Mesothelial cell of epicardium (in vitro differentiated cells): ENCODE data around the gene UTS2B. TPM values are rescaled to one million over a fixed set of nuclear protein-coding genes. Genes with fewer than 3 reads are reported as not detected.

ENCODE experiments used
- DNase-seq, 2 experiments: peaks; one replicate each; pipeline ENCODE4 v3.0.0; 2021; ENCODE audit warnings: low spot score in 2 of 2; ENCODE audit not compliant: unreplicated experiment in 2 of 2
- H3K27ac Mint-ChIP-seq: 2 replicates; pipeline ENCODE4 v1.8.0; 2021; ENCODE audit warnings: mixed read lengths
- H3K27me3 Mint-ChIP-seq: 2 replicates; pipeline ENCODE4 v1.8.0; 2021; ENCODE audit warnings: low read depth, mixed read lengths
- H3K36me3 Mint-ChIP-seq: 2 replicates; pipeline ENCODE4 v1.8.0; 2021; ENCODE audit warnings: mixed read lengths
- H3K4me1 Mint-ChIP-seq: 2 replicates; pipeline ENCODE4 v1.8.0; 2021; ENCODE audit warnings: mixed read lengths
- H3K4me3 Mint-ChIP-seq: 2 replicates; pipeline ENCODE4 v1.8.0; 2021; ENCODE audit warnings: mild to moderate bottlenecking, moderate library complexity, mixed read lengths
- H3K9me3 Mint-ChIP-seq: 2 replicates; pipeline ENCODE4 v1.8.0; 2021; ENCODE audit warnings: mixed read lengths
- CTCF ChIP-seq: fragments of 200-600 bp; sonication (generic); IDR thresholded peaks from one replicate; pipeline ENCODE4 v1.5.0; 2021; ENCODE audit warnings: antibody characterized with exemption; ENCODE audit not compliant: unreplicated experiment
- total RNA-seq: library from RNA; stranded (reverse); gene quantifications from 3 replicates; pipeline ENCODE4 v1.2.1, GENCODE V29; 2021

Gene UTS2B
- total RNA-seq, 1 donor from 2014 or later = 0.60 TPM

- H3K4me3 Mint-ChIP-seq = no peak overlapping the region
- DNase-seq = no peak
- no peak overlapping the region for H3K27ac Mint-ChIP-seq
- no peak for TF ChIP-seq CTCF
- peaks cover 41% of the 10 kb centered on the region for H3K4me1 Mint-ChIP-seq
- H3K9me3 Mint-ChIP-seq = no peaks in the 10 kb centered on the region
- no peaks in the 10 kb centered on the region for H3K36me3 Mint-ChIP-seq
- H3K27me3 Mint-ChIP-seq = no peaks in the 10 kb centered on the region
Measured at GRCh38 chr3:191343115-191343514, 12.8 kb upstream of the UTS2B start.

DNA sequence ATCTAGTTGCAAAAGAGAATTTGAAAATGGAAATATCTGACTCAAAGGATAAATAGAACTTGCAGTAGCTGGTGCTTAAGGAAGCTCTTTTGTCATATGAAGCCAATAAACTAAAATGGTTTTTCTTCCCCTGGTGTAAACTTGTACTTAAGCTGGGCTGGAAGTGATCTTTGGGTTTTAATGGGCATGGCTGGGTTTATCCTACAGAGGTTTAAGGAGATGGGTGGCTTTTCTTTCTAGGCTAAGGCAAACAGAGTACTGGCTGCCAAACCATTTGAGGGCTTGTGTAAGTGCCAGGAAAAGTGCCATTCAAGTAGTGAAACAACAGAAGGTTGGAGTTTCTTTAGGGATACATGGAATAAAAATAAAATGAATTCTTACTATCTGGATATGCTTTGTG, 12.1 kb upstream of the UTS2B start:
- no peaks in the 10 kb centered on the region for H3K36me3 Mint-ChIP-seq
- no peaks in the 10 kb centered on the region for H3K27me3 Mint-ChIP-seq
- H3K4me1 Mint-ChIP-seq = peaks cover 41% of the 10 kb centered on the region
- H3K9me3 Mint-ChIP-seq = no peaks in the 10 kb centered on the region
- H3K27ac Mint-ChIP-seq = no peak overlapping the region
- H3K4me3 Mint-ChIP-seq = no peak overlapping the region
- no peak for DNase-seq
- no peak for TF ChIP-seq CTCF

- no peak for TF ChIP-seq CTCF
- H3K36me3 Mint-ChIP-seq = no peaks in the 10 kb centered on the region
- DNase-seq = no peak
- no peak overlapping the region for H3K4me3 Mint-ChIP-seq
- H3K9me3 Mint-ChIP-seq = no peaks in the 10 kb centered on the region
- H3K27ac Mint-ChIP-seq = no peak overlapping the region
- peaks cover 37% of the 10 kb centered on the region for H3K4me1 Mint-ChIP-seq
- H3K27me3 Mint-ChIP-seq = no peaks in the 10 kb centered on the region
Measured at GRCh38 chr3:191342006-191342405, 11.7 kb upstream of the UTS2B start.

GRCh38 chr3:191340966-191341365, 10.6 kb upstream of the UTS2B start:
- no peaks in the 10 kb centered on the region for H3K9me3 Mint-ChIP-seq
- no peaks in the 10 kb centered on the region for H3K27me3 Mint-ChIP-seq
- no peaks in the 10 kb centered on the region for H3K36me3 Mint-ChIP-seq
- TF ChIP-seq CTCF = no peak
- H3K27ac Mint-ChIP-seq = no peak overlapping the region
- no peak for DNase-seq
- H3K4me1 Mint-ChIP-seq = peaks cover 34% of the 10 kb centered on the region
- no peak overlapping the region for H3K4me3 Mint-ChIP-seq

DNA sequence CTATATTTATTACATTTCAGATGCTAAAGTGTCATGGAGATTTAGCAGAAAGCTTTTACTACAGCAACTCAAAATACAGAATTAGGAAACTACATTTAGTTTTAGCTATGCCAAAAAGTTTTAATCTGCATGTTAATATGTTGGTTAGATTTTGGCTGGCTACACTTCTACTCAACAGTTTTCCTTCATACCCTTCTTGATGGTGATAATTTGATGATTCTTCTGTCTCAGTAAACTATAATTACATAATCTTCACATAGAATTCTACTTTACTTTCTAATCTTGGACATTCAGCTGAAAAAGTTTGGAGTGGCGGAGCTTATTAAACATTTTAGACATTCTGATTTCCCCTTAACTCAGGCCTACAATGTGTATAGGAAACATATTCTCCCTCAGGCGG, 10.0 kb upstream of the UTS2B start:
- H3K27ac Mint-ChIP-seq = no peak overlapping the region

More for the DNA sequence above, 10.0 kb upstream of the UTS2B start:
- Mint-ChIP-seq H3K4me3 (no peak overlapping the region), H3K9me3 (no peaks in the 10 kb centered on the region), H3K4me1 (peaks cover 34% of the 10 kb centered on the region), H3K36me3 (no peaks in the 10 kb centered on the region), H3K27me3 (no peaks in the 10 kb centered on the region)
- no peak for DNase-seq
- TF ChIP-seq CTCF = no peak
